ENCODE results near the gene JAK1.

DNA sequence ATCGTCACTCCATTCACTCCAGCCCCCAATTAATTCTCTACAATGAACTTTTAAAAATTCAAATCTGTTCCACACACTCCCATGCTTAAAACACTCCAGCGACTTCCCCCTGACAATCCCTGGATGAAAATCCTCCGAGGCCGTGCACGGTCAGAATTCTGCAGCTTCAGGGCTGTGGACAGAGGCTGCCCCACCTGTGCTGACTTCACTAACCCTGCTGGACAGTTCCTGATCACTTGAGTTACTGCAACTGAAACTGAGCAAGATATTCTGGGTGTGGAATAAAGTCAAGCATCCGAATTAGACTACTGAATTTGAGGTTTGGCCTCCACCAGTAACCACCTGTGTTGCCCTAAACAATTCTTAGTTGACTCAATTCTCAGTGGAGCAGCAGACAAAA lies 1.0 kb upstream of the JAK1 start:
- TF ChIP-seq POLR2A (IDR thresholded peaks at IDR 0.05) (no peak), CTCF (IDR thresholded peaks at IDR 0.05) (no peak)
